ENCODE results near the gene MC5R. TPM values are rescaled to one million over a fixed set of nuclear protein-coding genes. Genes with fewer than 3 reads are reported as not detected.

MC5R gene
- not detected in 2 replicates for total RNA-seq
- long read RNA-seq = 0 reads

- TF ChIP-seq CTCF (conservative IDR thresholded peaks at IDR 0.05) = peak; percentile 80
- no peak within 1 kb of the TSS for H3K27ac Mint-ChIP-seq (ENCODE audit: unreplicated experiment)
- peak; percentile 76 for DNase-seq (ENCODE audit: low read depth, low spot score)
- H3K9me3 Mint-ChIP-seq = no peaks in the 10 kb centered on the region
- H3K4me1 Mint-ChIP-seq = no peaks in the 10 kb centered on the region
- H3K4me3 Mint-ChIP-seq = no peak within 1 kb of the TSS
- peaks cover 39% of the 10 kb centered on the region for H3K27me3 Mint-ChIP-seq (ENCODE audit: low read depth)
- H3K36me3 Mint-ChIP-seq (ENCODE audit: low read depth) = no peaks in the 10 kb centered on the region
These were observed at the start of gene MC5R for GRCh38 chr18:13823707-13824395. MC5R (plus strand) TSS chr18:13824149; CDS start chr18:13825766, 1,617 bp downstream.

DNA sequence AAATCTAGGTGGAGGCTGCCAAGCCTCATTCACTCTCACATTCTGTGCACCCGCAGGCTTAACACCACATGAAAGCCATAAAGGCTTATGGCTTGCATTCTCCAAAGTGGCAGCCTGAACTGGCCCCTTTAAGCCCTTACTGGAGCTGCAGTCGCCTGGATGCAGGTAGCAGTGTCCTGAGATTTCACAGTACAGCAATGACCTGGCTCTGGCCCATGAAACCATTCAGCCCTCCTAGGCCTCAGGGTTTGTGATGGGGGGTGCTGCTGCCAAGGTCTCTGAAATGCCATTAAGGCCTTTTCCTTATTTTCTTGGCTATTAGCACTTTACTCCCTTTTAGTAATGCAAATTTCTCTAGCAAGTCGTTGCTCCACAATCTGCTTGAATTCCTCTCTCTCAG lies 48.9 kb upstream of the MC5R start:
- Mint-ChIP-seq H3K27me3 (ENCODE audit: low read depth) (peaks cover 14% of the 10 kb centered on the region), H3K36me3 (ENCODE audit: low read depth) (peaks cover 2% of the 10 kb centered on the region), H3K4me3 (no peak overlapping the region), H3K4me1 (no peaks in the 10 kb centered on the region), H3K27ac (ENCODE audit: unreplicated experiment) (no peak overlapping the region), H3K9me3 (peaks cover 17% of the 10 kb centered on the region)
- no peak for DNase-seq (ENCODE audit: low read depth, low spot score)
- no peak for TF ChIP-seq CTCF (conservative IDR thresholded peaks at IDR 0.05)

GRCh38 chr18:13791181-13791580 lies 32.8 kb upstream of the MC5R start:
- Mint-ChIP-seq H3K9me3 (peaks cover 2% of the 10 kb centered on the region), H3K4me3 (no peak overlapping the region), H3K27me3 (ENCODE audit: low read depth) (peaks cover 34% of the 10 kb centered on the region), H3K27ac (ENCODE audit: unreplicated experiment) (no peak overlapping the region), H3K4me1 (no peaks in the 10 kb centered on the region), H3K36me3 (ENCODE audit: low read depth) (no peaks in the 10 kb centered on the region)
- no peak for DNase-seq (ENCODE audit: low read depth, low spot score)
- TF ChIP-seq CTCF (conservative IDR thresholded peaks at IDR 0.05) = no peak

DNA sequence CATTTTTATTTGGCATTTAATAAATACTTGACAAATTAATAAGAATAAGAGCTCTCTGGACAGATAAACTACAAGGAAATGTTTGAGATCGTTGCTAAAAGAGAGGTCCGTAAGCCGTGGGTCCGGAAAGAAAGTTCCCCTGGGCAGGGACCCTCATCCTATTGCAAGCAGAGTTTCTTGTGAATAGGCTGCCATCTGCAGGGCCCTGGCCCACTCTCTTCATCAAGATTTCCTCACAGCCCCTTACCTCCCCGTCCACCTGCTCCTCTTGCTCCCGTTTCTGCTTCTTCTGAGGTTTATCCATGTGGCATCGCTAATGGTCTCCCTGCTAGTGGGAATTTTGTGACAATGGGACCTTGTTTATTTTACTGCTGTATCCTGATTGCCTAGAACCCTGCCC lies 30.1 kb upstream of the MC5R start:
- Mint-ChIP-seq H3K27ac (ENCODE audit: unreplicated experiment) (no peak overlapping the region), H3K4me1 (no peaks in the 10 kb centered on the region), H3K4me3 (no peak overlapping the region), H3K9me3 (peaks cover 2% of the 10 kb centered on the region), H3K36me3 (ENCODE audit: low read depth) (no peaks in the 10 kb centered on the region), H3K27me3 (ENCODE audit: low read depth) (peaks cover 43% of the 10 kb centered on the region)
- no peak for TF ChIP-seq CTCF (conservative IDR thresholded peaks at IDR 0.05)
- no peak for DNase-seq (ENCODE audit: low read depth, low spot score)

- DNase-seq (ENCODE audit: low read depth, low spot score) = no peak
- Mint-ChIP-seq H3K4me3 (no peak overlapping the region), H3K36me3 (ENCODE audit: low read depth) (no peaks in the 10 kb centered on the region), H3K27ac (ENCODE audit: unreplicated experiment) (no peak overlapping the region), H3K4me1 (peaks cover 8% of the 10 kb centered on the region), H3K9me3 (no peaks in the 10 kb centered on the region), H3K27me3 (ENCODE audit: low read depth) (peaks cover 52% of the 10 kb centered on the region)
- TF ChIP-seq CTCF (conservative IDR thresholded peaks at IDR 0.05) = no peak
These were observed 27.4 kb upstream of the MC5R start for GRCh38 chr18:13796515-13796914.
